B cell (primary cell): ENCODE results near the gene ETFA. TPM values are rescaled to one million over a fixed set of nuclear protein-coding genes. Genes with fewer than 3 reads are reported as not detected.

ENCODE experiments used
- ATAC-seq: fragments of 200-7000 bp; cut with Tn5 transposase; one replicate; pipeline ENCODE4 v1.10.0; 2021; ENCODE audit warnings: low read depth, mild to moderate bottlenecking, moderate number of reproducible peaks, moderate library complexity
- CTCF ChIA-PET: fragments of 350-600 bp; sonication (Branson Sonifier 250); formaldehyde crosslinking; loops from one replicate; lab custom pipeline; 2021; ENCODE audit warnings: antibody characterized with exemption, inconsistent platforms; lab: Charles Lee
- POLR2A ChIA-PET: fragments of 350-600 bp; sonication (Branson Sonifier 250); formaldehyde crosslinking; loops from one replicate; lab custom pipeline; 2021; ENCODE audit warnings: antibody characterized with exemption; lab: Charles Lee
- DNase-seq: peaks from one replicate; pipeline ENCODE4 v3.0.0; 2013
- H2AFZ ChIP-seq: 2 replicates; pipeline ENCODE4 v1.6.1; 2012; ENCODE audit warnings: mild to moderate bottlenecking, low read depth, low read length; ENCODE audit not compliant: insufficient read depth, poor library complexity, severe bottlenecking
- H3K27ac ChIP-seq, 2 donors: 1 replicate in 1 of 2; 2 replicates in 1 of 2; pipeline ENCODE4 v1.5.1; 2012 to 2013; ENCODE audit warnings: low read length in 2 of 2, mild to moderate bottlenecking in 2 of 2, moderate library complexity in 1 of 2
- H3K27me3 ChIP-seq, 4 experiments: fragments of 200-600 bp in 1 of 4; sonication (generic) in 1 of 4; replicated peaks in 1 of 4; 1 replicate in 2 of 4; 2 replicates in 2 of 4; pipeline versions ENCODE4 v1.6.1 to v1.7.0; 2013 to 2016; ENCODE audit warnings: low read length in 3 of 4, mild to moderate bottlenecking in 2 of 4, mixed read lengths in 1 of 4, moderate library complexity in 1 of 4; ENCODE audit not compliant: insufficient read depth in 4 of 4, control insufficient read depth in 3 of 4; ENCODE audit errors: control extremely low read depth in 1 of 4
- H3K36me3 ChIP-seq, 2 experiments: replicated peaks in 1 of 2; 1 replicate in 1 of 2; 2 replicates in 1 of 2; pipeline versions ENCODE4 v1.6.1 to v1.7.1; 2013; ENCODE audit warnings: low read length in 1 of 2; ENCODE audit not compliant: insufficient read depth in 2 of 2, control insufficient read depth in 1 of 2; ENCODE audit errors: control extremely low read depth in 1 of 2, extremely low read depth in 1 of 2
- H3K4me1 ChIP-seq, 2 donors: fragments of 200-600 bp in 1 of 2; sonication (generic) in 1 of 2; 1 replicate in 1 of 2; 2 replicates in 1 of 2; pipeline versions ENCODE4 v1.5.1 to v1.6.1; 2013 to 2017; ENCODE audit warnings: low read length in 2 of 2; ENCODE audit not compliant: control insufficient read depth in 2 of 2, insufficient read depth in 2 of 2
- H3K4me2 ChIP-seq: replicated peaks from 2 replicates; pipeline ENCODE3; 2012; ENCODE audit warnings: mild to moderate bottlenecking, low read depth, low read length; ENCODE audit not compliant: poor library complexity, severe bottlenecking
- H3K4me3 ChIP-seq, 5 experiments: fragments of 200-600 bp in 1 of 5; sonication (generic) in 1 of 5; 1 replicate in 3 of 5; 2 replicates in 2 of 5; pipeline versions ENCODE4 v1.5.1 to v1.7.0; 2011 to 2016; ENCODE audit warnings: low read length in 4 of 5, mild to moderate bottlenecking in 4 of 5, low read depth in 2 of 5, control low read depth in 1 of 5, moderate library complexity in 1 of 5; ENCODE audit not compliant: insufficient read depth in 1 of 5; ENCODE audit errors: control extremely low read depth in 1 of 5, extremely low read depth in 1 of 5
- H3K79me2 ChIP-seq: fragments of 200-600 bp; sonication (generic); one replicate; pipeline ENCODE4 v1.6.0; 2016; ENCODE audit warnings: low read length; ENCODE audit not compliant: control insufficient read depth, insufficient read depth
- H3K9ac ChIP-seq: fragments of 200-600 bp; sonication (generic); 2 replicates; pipeline ENCODE4 v1.6.1; 2017; ENCODE audit warnings: mild to moderate bottlenecking, low read length, moderate library complexity
- H3K9me3 ChIP-seq, 3 donors: one replicate each; pipeline versions ENCODE4 v1.6.1 to v1.7.1; 2013; ENCODE audit warnings: low read length in 2 of 3; ENCODE audit not compliant: control insufficient read depth in 2 of 3, insufficient read depth in 1 of 3; ENCODE audit errors: control extremely low read depth in 1 of 3
- H4K20me1 ChIP-seq: 2 replicates; pipeline ENCODE4 v1.6.0; 2012; ENCODE audit warnings: mild to moderate bottlenecking, low read length; ENCODE audit not compliant: insufficient read depth, control insufficient read depth, poor library complexity, severe bottlenecking
- H3K27ac Mint-ChIP-seq: one replicate; pipeline ENCODE4 v1.8.0; 2021; ENCODE audit warnings: mixed read lengths
- H3K27me3 Mint-ChIP-seq: one replicate; pipeline ENCODE4 v1.8.0; 2021; ENCODE audit warnings: mixed read lengths
- H3K4me1 Mint-ChIP-seq: one replicate; pipeline ENCODE4 v1.8.0; 2021; ENCODE audit warnings: mixed read lengths
- H3K4me3 Mint-ChIP-seq: one replicate; pipeline ENCODE4 v1.8.0; 2021; ENCODE audit warnings: mixed read lengths
- H3K9me3 Mint-ChIP-seq: one replicate; pipeline ENCODE4 v1.8.0; 2022; ENCODE audit warnings: mixed read lengths; ENCODE audit not compliant: insufficient read depth
- EZH2 ChIP-seq: IDR thresholded peaks from 2 replicates; pipeline ENCODE4 v1.6.1; 2012; ENCODE audit warnings: borderline replicate concordance, low read depth, mild to moderate bottlenecking, moderate library complexity, low read length; ENCODE audit not compliant: insufficient read depth, poor library complexity, severe bottlenecking
- WGBS: methylation state at CpG from one replicate; pipeline ENCODE4 v1.1.5; 2013; ENCODE audit warnings: missing lambda C conversion rate; ENCODE audit not compliant: insufficient coverage; 5-methylcytosine and 5-hydroxymethylcytosine counted together
- intact Hi-C: fragments of 100-400 bp; cut with micrococcal nuclease; formaldehyde crosslinking; loops from one replicate; pipeline ENCODE4 v1.10.0; 2022
- polyA plus RNA-seq: library from polyadenylated mRNA; depleted of rRNA; stranded (reverse); fragments of >200 nt; gene quantifications from 2 replicates; pipeline ENCODE4 v1.2.3, GENCODE V29; 2012
- total RNA-seq, 2 donors: library from RNA; stranded (reverse); fragments of 120-200 nt in 1 of 2; gene quantifications; 1 replicate in 1 of 2; 2 replicates in 1 of 2; pipeline versions ENCODE4 v1.2.3 to v1.2.4, GENCODE V29; 2013 to 2022
- TF ChIP-seq, protein P1 (sequence below): fragments of 200-600 bp; IDR thresholded peaks from one replicate; pipeline ENCODE4 v1.8.0; 2022; ENCODE audit warnings: antibody characterized with exemption, mild to moderate bottlenecking

The ETFA gene
- total and polyA plus RNA-seq, 2 donors (not counting 1 experiment from before 2014, with no cell fraction given) = 34.9 to 68.8 TPM

DNA sequence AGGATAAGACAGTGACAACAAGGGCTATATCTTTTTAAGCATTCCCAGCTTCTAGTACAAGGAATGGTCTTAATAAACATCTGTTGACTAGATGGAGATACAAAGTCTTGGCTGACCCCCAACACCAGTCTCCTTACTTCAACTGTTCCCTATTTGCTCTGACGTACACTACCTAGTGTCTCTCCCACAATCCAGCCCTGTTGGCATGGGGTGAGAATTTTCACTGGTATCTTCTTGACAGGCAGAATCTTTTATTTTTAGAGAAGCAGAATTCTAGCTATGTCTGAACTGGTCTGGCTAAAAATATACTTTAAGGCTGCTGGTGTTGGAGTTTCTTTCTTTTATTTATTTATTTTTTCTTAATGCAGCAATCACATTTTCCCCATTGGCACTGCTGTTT is 82.0 kb downstream of the ETFA start:
- WGBS = no CpG with 5 or more reads among the region's 1 CpG
- Mint-ChIP-seq H3K4me3 (no peak overlapping the region), H3K27me3 (no peaks in the 10 kb centered on the region), H3K27ac (no peak overlapping the region), H3K4me1 (no peaks in the 10 kb centered on the region), H3K9me3 (no peaks in the 10 kb centered on the region)
- Histone ChIP-seq H3K4me1 (no peaks in the 10 kb centered on the region), H3K27ac (no peak overlapping the region), H3K36me3 (peaks cover 3 to 23% of the 10 kb centered on the region in 2 experiments), H4K20me1 (no peaks in the 10 kb centered on the region), H2AFZ (no peak overlapping the region), H3K79me2 (no peaks in the 10 kb centered on the region), H3K4me3 (no peak overlapping the region), H3K4me2 (no peak overlapping the region), H3K9me3 (no peaks in the 10 kb centered on the region), H3K9ac (no peak overlapping the region), H3K27me3 (no peaks in the 10 kb centered on the region)
- intact Hi-C loops = no loop called here
- TF ChIP-seq, protein P1, sequence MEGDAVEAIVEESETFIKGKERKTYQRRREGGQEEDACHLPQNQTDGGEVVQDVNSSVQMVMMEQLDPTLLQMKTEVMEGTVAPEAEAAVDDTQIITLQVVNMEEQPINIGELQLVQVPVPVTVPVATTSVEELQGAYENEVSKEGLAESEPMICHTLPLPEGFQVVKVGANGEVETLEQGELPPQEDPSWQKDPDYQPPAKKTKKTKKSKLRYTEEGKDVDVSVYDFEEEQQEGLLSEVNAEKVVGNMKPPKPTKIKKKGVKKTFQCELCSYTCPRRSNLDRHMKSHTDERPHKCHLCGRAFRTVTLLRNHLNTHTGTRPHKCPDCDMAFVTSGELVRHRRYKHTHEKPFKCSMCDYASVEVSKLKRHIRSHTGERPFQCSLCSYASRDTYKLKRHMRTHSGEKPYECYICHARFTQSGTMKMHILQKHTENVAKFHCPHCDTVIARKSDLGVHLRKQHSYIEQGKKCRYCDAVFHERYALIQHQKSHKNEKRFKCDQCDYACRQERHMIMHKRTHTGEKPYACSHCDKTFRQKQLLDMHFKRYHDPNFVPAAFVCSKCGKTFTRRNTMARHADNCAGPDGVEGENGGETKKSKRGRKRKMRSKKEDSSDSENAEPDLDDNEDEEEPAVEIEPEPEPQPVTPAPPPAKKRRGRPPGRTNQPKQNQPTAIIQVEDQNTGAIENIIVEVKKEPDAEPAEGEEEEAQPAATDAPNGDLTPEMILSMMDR = no peak
- no peak for TF ChIP-seq EZH2
- DNase-seq (no peak), ATAC-seq (no peak)
- ChIA-PET POLR2A (no interaction called here), CTCF (no interaction called here)

GRCh38 chr15:76223521-76223920 is 87.7 kb downstream of the ETFA start:
- Histone ChIP-seq H3K9ac (no peak overlapping the region), H4K20me1 (no peaks in the 10 kb centered on the region), H3K27ac (no peak overlapping the region), H3K36me3 (peaks cover 2 to 36% of the 10 kb centered on the region in 2 experiments), H3K27me3 (no peaks in the 10 kb centered on the region), H3K9me3 (no peaks in the 10 kb centered on the region), H2AFZ (no peak overlapping the region), H3K79me2 (no peaks in the 10 kb centered on the region), H3K4me2 (no peak overlapping the region), H3K4me3 (no peak overlapping the region), H3K4me1 (no peaks in the 10 kb centered on the region)
- 92% methylated on average over 2 of the region's 2 CpGs for WGBS
- intact Hi-C loops = no loop called here
- Mint-ChIP-seq H3K4me3 (no peak overlapping the region), H3K4me1 (no peaks in the 10 kb centered on the region), H3K9me3 (no peaks in the 10 kb centered on the region), H3K27ac (no peak overlapping the region), H3K27me3 (no peaks in the 10 kb centered on the region)
- POLR2A ChIA-PET = no interaction called here
- CTCF ChIA-PET = interaction anchor here (1.4 kb wide), 1 partner anchor 808 kb away, joined by 3 read pairs; no protein-coding TSS in a partner anchor
- ATAC-seq = no peak
- no peak for DNase-seq
- no peak for TF ChIP-seq EZH2
- TF ChIP-seq, protein P1 = no peak
